Fibroblast of skin of abdomen (primary cell): ENCODE measurements around the gene ADGRD1. TPM values are rescaled to one million over a fixed set of nuclear protein-coding genes. Genes with fewer than 3 reads are reported as not detected.
"Not testable (repeated sequence)": the region's sequence is repeated elsewhere in the genome, so short reads cannot be mapped to it uniquely, and the experiment has no call there.

Source experiments
- DNase-seq: peaks from one replicate; pipeline ENCODE4 v3.0.0-alpha.2; 2013
- polyA plus RNA-seq, 2 experiments: library from polyadenylated mRNA; unstranded; fragments of 120-200 nt; gene quantifications; one replicate each; pipeline ENCODE4 v1.2.1, GENCODE V29; 2013; ENCODE audit not compliant: insufficient read length in 2 of 2

The ADGRD1 gene
- polyA plus RNA-seq (2013, experiment 1 of 2; ENCODE audit: insufficient read length), result 1.0 TPM
- 0.78 TPM for polyA plus RNA-seq (2013, experiment 2 of 2; ENCODE audit: insufficient read length)

- peak; percentile 36 for DNase-seq
These were observed at the start of gene ADGRD1 for GRCh38 chr12:130953771-130954543. ADGRD1 (plus strand) TSS chr12:130953907; CDS start chr12:130954466, 559 bp downstream.

DNA sequence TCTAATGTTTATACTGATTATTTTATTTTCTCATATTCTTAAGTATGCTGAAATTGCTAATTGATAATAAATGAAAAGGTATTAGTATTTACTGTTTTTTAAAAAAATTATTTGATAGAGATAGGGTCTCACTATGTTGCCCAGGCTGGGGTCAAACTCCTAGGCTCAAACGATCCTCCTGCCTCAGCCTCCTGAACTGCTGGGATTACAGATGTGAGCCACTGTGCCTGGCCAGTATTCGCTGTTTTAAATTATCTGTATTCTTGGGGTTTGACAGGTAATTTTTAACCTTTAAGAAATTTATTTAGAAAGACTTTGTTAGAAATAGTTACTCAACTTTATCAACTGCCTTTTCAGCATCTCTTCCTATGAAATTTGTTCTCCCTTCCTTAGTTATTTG is 49.6 kb upstream of the ADGRD1 start:
- no peak for DNase-seq

GRCh38 chr12:130904936-130905455 is 48.7 kb upstream of the ADGRD1 start:
- DNase-seq, result not testable (repeated sequence)

DNA sequence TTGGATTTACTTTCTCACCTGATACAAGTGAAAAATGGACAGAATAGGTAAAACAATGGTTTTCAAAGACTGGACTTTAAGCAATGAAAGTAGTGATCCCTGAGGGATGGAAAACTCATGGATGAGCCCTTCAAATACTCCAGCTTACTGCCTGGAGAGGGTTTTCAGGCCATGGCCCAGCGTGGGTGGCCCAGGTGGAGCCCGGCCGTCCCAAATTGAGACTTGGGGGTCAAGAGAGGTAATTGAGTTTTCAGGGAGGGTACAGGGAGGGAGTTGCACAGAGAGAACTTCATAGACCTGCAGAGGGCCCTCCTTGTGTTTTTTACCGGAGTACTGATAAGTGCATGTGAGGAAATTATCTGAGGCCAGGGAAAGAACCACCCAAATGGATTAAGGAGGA is 44.6 kb upstream of the ADGRD1 start:
- DNase-seq, result no peak

- no peak for DNase-seq
These were observed 42.5 kb upstream of the ADGRD1 start for GRCh38 chr12:130911193-130911592.

DNA sequence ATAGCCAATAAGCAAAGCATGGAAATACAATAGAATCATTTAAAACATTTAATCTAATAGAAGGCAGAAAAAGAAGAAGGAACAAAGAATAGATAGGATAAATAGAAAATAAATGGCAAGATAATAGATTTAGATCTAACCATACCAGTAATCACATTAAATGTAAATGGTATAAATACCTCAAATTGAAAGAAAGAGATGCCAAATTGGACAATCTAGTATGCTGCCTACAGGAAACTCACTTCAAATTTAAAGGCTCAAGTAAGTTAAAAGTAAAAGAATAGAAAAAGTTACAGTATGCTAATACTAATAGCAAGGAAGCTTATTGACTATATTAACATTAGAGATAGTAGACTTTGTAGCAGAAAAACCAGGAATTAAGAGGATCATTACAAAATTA is 41.8 kb upstream of the ADGRD1 start:
- no peak for DNase-seq

GRCh38 chr12:130916241-130916911 is 37.3 kb upstream of the ADGRD1 start:
- DNase-seq, result peak; percentile 54

GRCh38 chr12:130917607-130918006 is 36.1 kb upstream of the ADGRD1 start:
- DNase-seq, result no peak

DNA sequence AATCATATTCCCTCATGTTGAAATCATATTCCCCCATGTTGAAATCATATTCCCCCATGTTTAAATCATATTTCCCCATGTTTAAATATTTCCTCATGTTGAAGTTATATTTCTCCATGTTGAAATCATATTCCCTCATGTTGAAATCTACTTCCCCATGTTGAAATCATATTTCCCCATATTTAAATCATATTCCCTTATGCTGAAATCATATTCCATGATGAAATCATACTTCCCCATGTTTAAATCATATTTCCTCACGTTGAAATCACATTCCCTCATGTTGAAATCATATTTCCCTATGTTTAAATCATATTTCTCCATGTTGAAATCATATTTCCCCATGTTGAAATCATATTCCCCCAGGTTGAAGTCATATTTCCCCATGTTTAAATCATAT is 34.6 kb upstream of the ADGRD1 start:
- no peak for DNase-seq

GRCh38 chr12:130920119-130920703 is 33.5 kb upstream of the ADGRD1 start:
- no peak for DNase-seq

DNA sequence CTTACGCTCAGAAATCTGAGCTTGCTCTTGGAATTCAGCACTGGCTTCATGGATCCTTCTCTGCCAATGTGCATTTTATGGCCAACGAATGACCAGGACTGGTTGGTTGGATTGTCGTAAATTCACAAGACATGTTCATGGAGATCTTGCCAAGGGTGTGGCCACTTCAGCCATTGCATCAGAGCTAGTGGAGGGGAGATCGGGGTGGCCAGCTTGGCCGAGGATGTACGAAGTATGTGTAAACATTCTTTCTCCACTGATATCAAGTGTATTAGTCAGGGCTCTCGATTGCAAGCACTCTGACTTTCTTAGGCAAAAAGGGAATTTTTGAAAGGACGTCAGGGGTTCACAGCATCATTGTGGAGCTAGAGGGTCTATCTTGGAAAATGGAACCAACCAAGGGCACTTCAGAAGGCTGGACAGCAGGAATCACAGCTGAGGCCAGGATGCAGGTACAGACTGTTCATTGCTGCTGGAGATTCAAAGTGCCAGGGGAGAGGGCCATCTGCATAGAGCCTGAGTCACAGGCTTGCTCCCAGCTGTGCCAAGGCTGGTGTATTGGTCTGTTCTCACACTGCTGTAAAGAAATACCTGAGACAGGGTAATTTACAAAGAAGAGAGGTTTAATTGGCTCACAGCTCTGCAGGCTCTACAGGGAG is 32.9 kb upstream of the ADGRD1 start:
- peak; percentile 43 for DNase-seq

GRCh38 chr12:130922511-130922953 is 31.2 kb upstream of the ADGRD1 start:
- DNase-seq, result no peak

DNA sequence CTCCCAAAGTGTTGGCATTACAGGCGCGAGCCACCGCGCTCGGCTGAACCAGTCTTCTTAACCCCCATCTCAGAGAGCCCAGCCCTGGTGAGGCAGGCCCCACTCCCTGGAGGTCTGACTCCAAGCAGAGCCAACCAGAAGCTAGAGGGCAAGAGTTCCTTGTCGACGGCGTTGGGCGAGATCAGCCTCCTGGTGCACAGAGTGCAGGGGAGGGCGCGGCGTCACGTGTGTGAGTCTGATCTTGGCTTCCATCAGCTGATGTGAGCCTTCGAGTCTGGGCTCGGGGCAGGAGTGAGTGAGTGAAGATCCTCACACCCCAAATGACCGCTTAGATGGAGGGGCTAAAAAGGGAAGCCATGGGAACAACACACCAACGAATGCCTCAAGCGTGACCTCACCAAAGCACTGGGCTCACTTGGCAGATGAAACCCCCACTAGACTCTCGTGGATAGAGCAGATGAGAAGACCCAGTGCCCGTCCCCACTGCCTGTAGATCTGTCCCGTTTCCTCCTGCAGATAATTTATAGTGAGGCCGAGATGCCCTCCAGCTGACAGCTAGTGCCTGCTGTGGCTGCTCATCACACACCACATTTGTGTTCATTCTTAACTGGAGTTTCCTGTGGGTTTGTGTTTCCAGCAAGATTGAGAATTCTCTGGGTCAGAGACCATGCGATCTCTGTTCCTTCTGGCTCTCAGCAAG is 28.6 kb upstream of the ADGRD1 start:
- no peak for DNase-seq

DNA sequence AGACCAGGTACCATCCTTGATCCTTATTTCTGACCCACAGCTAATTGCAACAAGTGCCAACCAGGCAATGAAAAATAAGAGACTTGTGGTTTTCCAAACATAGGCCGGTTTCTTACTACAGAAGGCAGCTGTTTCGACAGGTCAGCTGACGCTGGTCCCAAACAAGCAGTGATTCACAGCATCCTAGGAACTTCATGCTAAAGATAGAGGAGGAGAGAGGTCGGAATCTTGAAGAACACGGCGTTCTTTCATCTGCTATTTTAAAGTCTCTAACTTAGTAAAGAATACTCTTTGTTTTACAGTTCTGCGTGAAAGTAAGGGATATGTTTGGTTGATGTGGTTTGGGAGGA is 28.1 kb upstream of the ADGRD1 start:
- DNase-seq, result no peak

DNA sequence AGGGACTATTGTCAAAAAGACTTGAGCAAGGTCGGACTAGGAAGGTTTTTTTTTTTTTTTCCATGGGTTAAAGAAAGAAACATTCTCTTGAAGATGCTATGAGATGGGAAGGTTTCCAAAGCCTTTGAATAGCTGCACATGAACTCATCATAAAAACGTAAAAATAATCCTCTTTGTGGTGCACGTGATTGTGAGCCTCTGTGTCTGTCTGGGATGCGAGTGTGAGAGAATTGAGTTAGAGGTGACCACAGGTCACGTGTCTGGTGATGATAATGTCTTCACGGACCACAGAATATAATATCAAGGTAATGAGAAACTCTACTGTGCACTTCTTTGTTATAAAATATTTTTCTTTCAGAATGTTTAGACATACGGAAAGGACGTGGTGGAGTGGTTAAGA is 24.3 kb upstream of the ADGRD1 start:
- DNase-seq, result no peak

DNA sequence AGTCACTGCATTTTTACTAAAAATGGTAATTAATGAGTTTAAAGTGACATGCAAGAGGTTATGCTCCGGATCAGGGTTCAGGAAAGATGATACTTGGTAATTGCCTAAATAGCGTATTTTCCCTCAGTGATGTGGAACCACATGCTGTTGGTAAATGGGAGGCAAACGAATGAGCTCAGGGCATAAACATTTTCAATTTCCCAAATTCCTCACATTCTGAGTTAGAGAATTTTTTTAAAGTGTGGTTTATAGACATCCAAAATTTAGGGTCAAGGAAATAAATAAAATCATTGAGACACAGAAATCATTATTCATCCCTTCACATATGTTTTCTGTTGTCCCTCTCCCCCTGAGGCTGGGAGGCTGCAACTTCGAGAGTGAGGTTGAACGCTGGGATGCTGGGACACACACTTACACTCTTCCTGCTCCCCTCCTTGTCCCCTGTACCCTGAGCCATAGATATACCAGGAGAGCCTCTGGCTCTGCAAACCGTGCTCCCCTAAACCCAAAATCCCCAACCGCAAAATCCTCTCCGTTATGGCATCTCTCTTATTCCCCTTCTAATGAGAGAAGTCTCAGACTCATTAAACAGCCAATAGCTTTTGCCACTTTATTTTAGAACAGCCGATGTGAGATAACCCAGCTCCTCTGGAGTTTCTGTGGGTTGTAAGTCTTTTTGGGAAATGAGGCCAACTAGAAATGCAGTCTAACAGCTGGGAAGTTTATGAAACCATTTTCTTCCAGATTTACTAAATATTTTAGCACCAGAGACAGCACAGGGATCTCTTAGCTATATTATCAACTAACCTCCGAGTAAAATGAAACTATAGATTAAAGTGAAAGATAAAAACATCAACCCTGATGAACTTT is 21.4 kb upstream of the ADGRD1 start:
- peak; percentile 47 for DNase-seq

DNA sequence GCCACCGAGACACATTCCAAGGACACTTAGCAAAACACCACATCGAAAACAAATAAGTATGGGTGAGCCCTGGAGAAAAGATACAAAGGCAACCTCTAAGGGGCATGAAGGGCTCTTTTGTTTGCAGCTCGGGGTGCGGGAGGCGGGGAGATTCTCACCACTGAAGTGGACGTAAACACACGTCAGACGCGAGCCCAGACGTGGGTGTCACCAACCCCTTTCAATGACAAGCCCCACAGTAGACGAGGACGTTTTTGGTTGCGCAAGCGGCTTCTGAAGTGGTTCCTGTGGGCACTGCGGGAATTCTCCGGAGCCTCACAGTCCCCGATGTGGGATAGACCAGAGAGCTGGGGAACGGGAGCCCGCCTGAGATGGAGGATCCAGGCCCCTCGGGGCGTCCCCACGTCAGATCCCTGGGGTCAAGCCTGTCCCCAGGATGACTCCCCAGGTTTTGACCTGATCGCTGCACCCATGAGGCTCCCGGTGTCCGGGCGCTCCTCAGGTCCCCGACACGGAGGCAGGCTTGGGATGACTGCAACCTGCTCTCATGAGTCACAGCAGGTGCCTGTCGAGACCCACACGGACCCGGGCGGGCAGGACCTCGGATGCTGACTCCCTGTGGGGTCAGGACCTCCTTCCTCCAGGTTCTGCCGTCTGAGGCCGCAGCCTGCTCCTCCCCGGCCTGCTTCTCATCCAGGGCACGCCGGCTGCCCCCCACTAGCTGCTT is 20.3 kb upstream of the ADGRD1 start:
- no peak for DNase-seq

- no peak for DNase-seq
These were observed 19.0 kb upstream of the ADGRD1 start for GRCh38 chr12:130934753-130935152.

- DNase-seq, result no peak
These were observed 17.1 kb upstream of the ADGRD1 start for GRCh38 chr12:130936561-130936960.

GRCh38 chr12:130937063-130937462 is 16.6 kb upstream of the ADGRD1 start:
- no peak for DNase-seq
